Neural progenitor cell (in vitro differentiated cells): ENCODE data around the gene FH. TPM values are rescaled to one million over a fixed set of nuclear protein-coding genes. Genes with fewer than 3 reads are reported as not detected.

Experiments used
- DNase-seq: peaks from one replicate; pipeline ENCODE4 v3.0.0-alpha.2; 2016; ENCODE audit warnings: low spot score
- H2AFZ ChIP-seq: fragments of 200-600 bp; sonication (generic); replicated peaks from 2 replicates; pipeline ENCODE4 v1.6.1; 2016; ENCODE audit warnings: antibody characterized with exemption
- H3F3A ChIP-seq: fragments of 200-600 bp; sonication (generic); 2 replicates; pipeline ENCODE4 v1.6.1; 2016; ENCODE audit warnings: antibody characterized with exemption, low read depth
- H3K27ac ChIP-seq: fragments of 200-600 bp; sonication (generic); 2 replicates; pipeline ENCODE4 v1.5.1; 2016; ENCODE audit warnings: mild to moderate bottlenecking
- H3K27me3 ChIP-seq: fragments of 200-600 bp; sonication (generic); 2 replicates; pipeline ENCODE4 v1.6.1; 2016; ENCODE audit warnings: mild to moderate bottlenecking, moderate library complexity
- H3K36me3 ChIP-seq: fragments of 200-600 bp; sonication (generic); 2 replicates; pipeline ENCODE4 v1.5.1; 2016
- H3K4me1 ChIP-seq: fragments of 200-600 bp; sonication (generic); 2 replicates; pipeline ENCODE4 v1.6.1; 2016; ENCODE audit warnings: mixed run types
- H3K4me2 ChIP-seq: fragments of 200-600 bp; sonication (generic); 2 replicates; pipeline ENCODE4 v1.6.1; 2016
- H3K4me3 ChIP-seq: fragments of 200-600 bp; sonication (generic); 2 replicates; pipeline ENCODE4 v1.5.1; 2016
- H3K79me2 ChIP-seq: fragments of 200-600 bp; sonication (generic); 2 replicates; pipeline ENCODE4 v1.6.1; 2016; ENCODE audit warnings: low read depth
- H3K9ac ChIP-seq: fragments of 200-600 bp; sonication (generic); 2 replicates; pipeline ENCODE4 v1.6.1; 2016
- H3K9me3 ChIP-seq: fragments of 200-600 bp; sonication (generic); 2 replicates; pipeline ENCODE4 v1.5.1; 2016; ENCODE audit warnings: low read depth
- H4K20me1 ChIP-seq: fragments of 200-600 bp; sonication (generic); 2 replicates; pipeline ENCODE4 v1.6.1; 2016; ENCODE audit warnings: low read depth
- H3K27ac Mint-ChIP-seq: 3 replicates; pipeline ENCODE4 v1.8.0; 2021; ENCODE audit warnings: mixed read lengths
- H3K27me3 Mint-ChIP-seq: 2 replicates; pipeline ENCODE4 v1.8.0; 2022; ENCODE audit warnings: low read depth, mild to moderate bottlenecking, inconsistent platforms, moderate library complexity, mixed read lengths; ENCODE audit not compliant: insufficient read depth
- H3K36me3 Mint-ChIP-seq: 3 replicates; pipeline ENCODE4 v1.8.0; 2021; ENCODE audit warnings: mixed read lengths
- H3K4me1 Mint-ChIP-seq: 3 replicates; pipeline ENCODE4 v1.8.0; 2021; ENCODE audit warnings: mixed read lengths
- H3K4me3 Mint-ChIP-seq: 3 replicates; pipeline ENCODE4 v1.8.0; 2021; ENCODE audit warnings: mild to moderate bottlenecking, moderate library complexity, mixed read lengths
- H3K9me3 Mint-ChIP-seq: 3 replicates; pipeline ENCODE4 v1.8.0; 2020; ENCODE audit warnings: mixed read lengths
- EZH2 ChIP-seq: fragments of 200-600 bp; sonication (generic); IDR thresholded peaks from 2 replicates; pipeline ENCODE4 v1.6.1; 2017; ENCODE audit warnings: antibody characterized with exemption, mild to moderate bottlenecking, moderate library complexity
- EZH2phosphoT487 ChIP-seq: fragments of 200-600 bp; sonication (generic); IDR thresholded peaks from 2 replicates; pipeline ENCODE4 v1.6.1; 2017; ENCODE audit warnings: antibody characterized with exemption
- total RNA-seq: library from RNA; depleted of rRNA; stranded (reverse); fragments of >200 nt; gene quantifications from 2 replicates; pipeline ENCODE4 v1.2.3, GENCODE V29; 2015; ENCODE audit warnings: low replicate concordance
- TF ChIP-seq, protein P1 (sequence below): fragments of 200-600 bp; sonication (generic); IDR thresholded peaks from 2 replicates; pipeline ENCODE4 v1.5.1; 2017; ENCODE audit warnings: antibody characterized with exemption, mild to moderate bottlenecking

Gene FH
- total RNA-seq, 1 donor from 2014 or later = 109 TPM

DNA sequence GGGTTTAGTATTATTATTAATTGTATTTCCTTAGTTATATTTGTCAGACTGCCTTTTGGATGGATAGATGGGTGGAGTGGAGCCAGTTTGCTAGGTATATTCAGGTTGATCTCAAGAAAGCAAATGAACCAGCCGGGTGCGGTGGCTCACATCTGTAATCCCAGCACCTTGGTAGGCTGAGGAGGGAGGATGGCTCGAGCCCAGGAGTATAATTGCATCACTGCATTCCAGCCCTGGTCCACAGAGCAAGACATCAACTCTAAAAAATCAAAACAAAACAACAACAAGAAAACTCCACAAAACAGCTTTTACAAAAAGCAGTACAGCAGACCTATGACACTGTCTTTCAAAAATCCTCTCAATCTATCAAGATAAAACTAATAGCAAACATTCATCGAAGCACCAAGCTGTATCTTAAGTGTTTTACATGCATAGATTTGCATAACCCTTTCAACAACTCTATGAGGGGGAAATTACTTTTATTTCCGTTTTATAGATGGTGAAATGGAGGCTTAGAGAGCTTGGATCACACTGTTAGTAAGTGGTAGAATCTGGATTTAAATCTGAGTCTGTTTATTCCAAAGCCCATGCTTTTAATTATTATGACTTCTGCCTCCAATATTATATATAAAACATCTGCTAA is 38.1 kb upstream of the FH start:
- no peak overlapping the region for H3K9ac ChIP-seq
- no peak overlapping the region for H3K27ac Mint-ChIP-seq
- no peak overlapping the region for H3K4me3 Mint-ChIP-seq
- TF ChIP-seq, protein P1, sequence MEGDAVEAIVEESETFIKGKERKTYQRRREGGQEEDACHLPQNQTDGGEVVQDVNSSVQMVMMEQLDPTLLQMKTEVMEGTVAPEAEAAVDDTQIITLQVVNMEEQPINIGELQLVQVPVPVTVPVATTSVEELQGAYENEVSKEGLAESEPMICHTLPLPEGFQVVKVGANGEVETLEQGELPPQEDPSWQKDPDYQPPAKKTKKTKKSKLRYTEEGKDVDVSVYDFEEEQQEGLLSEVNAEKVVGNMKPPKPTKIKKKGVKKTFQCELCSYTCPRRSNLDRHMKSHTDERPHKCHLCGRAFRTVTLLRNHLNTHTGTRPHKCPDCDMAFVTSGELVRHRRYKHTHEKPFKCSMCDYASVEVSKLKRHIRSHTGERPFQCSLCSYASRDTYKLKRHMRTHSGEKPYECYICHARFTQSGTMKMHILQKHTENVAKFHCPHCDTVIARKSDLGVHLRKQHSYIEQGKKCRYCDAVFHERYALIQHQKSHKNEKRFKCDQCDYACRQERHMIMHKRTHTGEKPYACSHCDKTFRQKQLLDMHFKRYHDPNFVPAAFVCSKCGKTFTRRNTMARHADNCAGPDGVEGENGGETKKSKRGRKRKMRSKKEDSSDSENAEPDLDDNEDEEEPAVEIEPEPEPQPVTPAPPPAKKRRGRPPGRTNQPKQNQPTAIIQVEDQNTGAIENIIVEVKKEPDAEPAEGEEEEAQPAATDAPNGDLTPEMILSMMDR = no peak
- TF ChIP-seq EZH2 = no peak
- no peak for TF ChIP-seq EZH2phosphoT487
- H4K20me1 ChIP-seq = no peaks in the 10 kb centered on the region
- no peak overlapping the region for H3K4me3 ChIP-seq
- DNase-seq = no peak
- no peaks in the 10 kb centered on the region for H3K36me3 Mint-ChIP-seq
- peaks cover 5% of the 10 kb centered on the region for H3K4me1 Mint-ChIP-seq
- H3K36me3 ChIP-seq = no peaks in the 10 kb centered on the region
- no peaks in the 10 kb centered on the region for H3K79me2 ChIP-seq
- no peaks in the 10 kb centered on the region for H3K27me3 ChIP-seq
- H3K9me3 ChIP-seq = no peaks in the 10 kb centered on the region
- H3K4me2 ChIP-seq = no peak overlapping the region
- no peaks in the 10 kb centered on the region for H3F3A ChIP-seq
- H2AFZ ChIP-seq = no peak overlapping the region
- H3K9me3 Mint-ChIP-seq = no peaks in the 10 kb centered on the region
- no peak overlapping the region for H3K27ac ChIP-seq
- no peaks in the 10 kb centered on the region for H3K4me1 ChIP-seq
- H3K27me3 Mint-ChIP-seq = peaks cover 1% of the 10 kb centered on the region

DNA sequence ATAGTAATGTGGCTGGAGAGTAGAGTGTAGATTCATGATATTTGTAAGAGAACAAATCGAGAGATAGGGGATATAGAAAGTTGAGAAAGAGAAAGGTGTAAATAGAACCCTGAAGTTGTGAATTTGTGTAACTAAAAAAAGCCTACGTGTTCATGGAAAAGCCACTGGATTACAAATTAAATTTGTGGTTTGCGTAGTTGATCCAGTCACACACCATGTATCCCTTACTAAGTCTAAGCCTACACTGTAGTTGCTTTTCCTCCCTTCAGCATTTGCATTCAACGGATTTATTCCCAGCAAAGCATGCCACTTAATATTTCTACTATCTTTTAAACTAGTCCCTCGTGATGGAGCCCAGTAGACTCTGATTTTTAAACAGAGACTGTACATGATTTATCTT is 37.5 kb upstream of the FH start:
- Histone ChIP-seq H3K4me2 (no peak overlapping the region), H3K9me3 (no peaks in the 10 kb centered on the region), H4K20me1 (no peaks in the 10 kb centered on the region), H3K27me3 (no peaks in the 10 kb centered on the region), H3K36me3 (no peaks in the 10 kb centered on the region), H3K4me1 (no peaks in the 10 kb centered on the region), H3K79me2 (no peaks in the 10 kb centered on the region), H2AFZ (no peak overlapping the region), H3K27ac (no peak overlapping the region), H3F3A (no peaks in the 10 kb centered on the region), H3K9ac (no peak overlapping the region), H3K4me3 (no peak overlapping the region)
- no peak for TF ChIP-seq EZH2phosphoT487
- TF ChIP-seq, protein P1 = no peak
- TF ChIP-seq EZH2 = no peak
- no peak overlapping the region for H3K4me3 Mint-ChIP-seq
- H3K36me3 Mint-ChIP-seq = no peaks in the 10 kb centered on the region
- no peak overlapping the region for H3K27ac Mint-ChIP-seq
- H3K4me1 Mint-ChIP-seq = peaks cover 5% of the 10 kb centered on the region
- H3K27me3 Mint-ChIP-seq = peaks cover 2% of the 10 kb centered on the region
- H3K9me3 Mint-ChIP-seq = no peaks in the 10 kb centered on the region
- DNase-seq = no peak

DNA sequence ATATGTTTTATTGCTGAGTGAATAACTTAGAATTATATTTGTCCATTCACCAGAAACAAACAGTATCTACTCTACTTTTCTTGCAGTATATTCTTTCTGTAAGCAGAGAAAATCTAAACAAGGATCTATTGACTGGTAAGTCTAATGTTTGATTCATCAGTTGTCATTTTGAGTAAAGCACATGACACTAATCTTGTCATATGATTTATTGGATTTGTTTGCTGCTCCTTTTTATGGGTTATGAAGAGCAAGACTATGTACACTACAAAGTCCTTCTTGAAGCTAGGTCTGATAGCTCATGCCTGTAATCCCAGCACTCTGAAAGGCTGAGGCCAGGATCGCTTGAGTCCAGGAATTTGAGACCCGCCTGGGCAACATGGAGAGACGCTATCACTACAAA is 36.0 kb upstream of the FH start:
- Histone ChIP-seq H3K27me3 (no peaks in the 10 kb centered on the region), H3K79me2 (no peaks in the 10 kb centered on the region), H3K27ac (no peak overlapping the region), H3K36me3 (no peaks in the 10 kb centered on the region), H3K4me3 (no peak overlapping the region), H3K9me3 (no peaks in the 10 kb centered on the region), H3K9ac (no peak overlapping the region), H2AFZ (no peak overlapping the region), H4K20me1 (no peaks in the 10 kb centered on the region), H3K4me1 (no peaks in the 10 kb centered on the region), H3F3A (no peaks in the 10 kb centered on the region), H3K4me2 (no peak overlapping the region)
- Mint-ChIP-seq H3K9me3 (no peaks in the 10 kb centered on the region), H3K27ac (no peak overlapping the region), H3K36me3 (no peaks in the 10 kb centered on the region), H3K27me3 (peaks cover 2% of the 10 kb centered on the region), H3K4me1 (peaks cover 5% of the 10 kb centered on the region), H3K4me3 (no peak overlapping the region)
- DNase-seq = no peak
- TF ChIP-seq EZH2 (no peak), EZH2phosphoT487 (no peak)
- TF ChIP-seq, protein P1 = no peak
